H9 (cell line): ENCODE data around the gene UBE3C. TPM values are rescaled to one million over a fixed set of nuclear protein-coding genes. Genes with fewer than 3 reads are reported as not detected.

ENCODE experiments used
- DNase-seq: peaks from one replicate; pipeline ENCODE4 v3.0.0-alpha.2; 2017
- H2AFZ ChIP-seq: one replicate; pipeline ENCODE4 v1.6.1; 2013; ENCODE audit warnings: mild to moderate bottlenecking, low read length, control low read depth, moderate library complexity
- H2AK5ac ChIP-seq: 2 replicates; pipeline ENCODE4 v1.6.1; 2013; ENCODE audit warnings: low read length, control low read depth, mixed read lengths; ENCODE audit not compliant: insufficient read length
- H2BK120ac ChIP-seq: one replicate; pipeline ENCODE4 v1.6.1; 2013; ENCODE audit warnings: low read depth, mild to moderate bottlenecking, low read length, control low read depth, inconsistent platforms; ENCODE audit not compliant: poor library complexity, severe bottlenecking
- H2BK12ac ChIP-seq: 2 replicates; pipeline ENCODE4 v1.6.1; 2013; ENCODE audit warnings: low read length, control low read depth, mixed read lengths, low read depth; ENCODE audit not compliant: insufficient read length
- H2BK15ac ChIP-seq: 2 replicates; pipeline ENCODE4 v1.6.1; 2013; ENCODE audit warnings: low read depth, low read length, control low read depth
- H2BK20ac ChIP-seq: one replicate; pipeline ENCODE4 v1.6.1; 2013; ENCODE audit warnings: low read depth, mild to moderate bottlenecking, low read length, control low read depth, inconsistent platforms; ENCODE audit not compliant: poor library complexity, severe bottlenecking
- H2BK5ac ChIP-seq: 2 replicates; pipeline ENCODE4 v1.6.1; 2013; ENCODE audit warnings: low read length, control low read depth, mixed read lengths; ENCODE audit not compliant: insufficient read length
- H3K14ac ChIP-seq: 2 replicates; pipeline ENCODE4 v1.6.1; 2013; ENCODE audit warnings: low read length, control low read depth; ENCODE audit not compliant: insufficient read depth
- H3K18ac ChIP-seq: 2 replicates; pipeline ENCODE4 v1.6.1; 2013; ENCODE audit warnings: low read depth, mild to moderate bottlenecking, mixed read lengths, low read length, control low read depth; ENCODE audit not compliant: insufficient read length
- H3K23ac ChIP-seq: 2 replicates; pipeline ENCODE4 v1.6.1; 2013; ENCODE audit warnings: low read length, control low read depth, mixed read lengths, low read depth; ENCODE audit not compliant: insufficient read length
- H3K23me2 ChIP-seq: 2 replicates; pipeline ENCODE4 v1.6.1; 2013; ENCODE audit warnings: low read depth, mild to moderate bottlenecking, mixed read lengths, low read length, control low read depth; ENCODE audit not compliant: insufficient read length, poor library complexity, severe bottlenecking
- H3K27ac ChIP-seq: 2 replicates; pipeline ENCODE4 v1.5.1; 2013; ENCODE audit warnings: low read length, control low read depth, mixed read lengths, low read depth; ENCODE audit not compliant: insufficient read length
- H3K27me3 ChIP-seq: 2 replicates; pipeline ENCODE4 v1.6.1; 2013; ENCODE audit warnings: low read length, control low read depth, inconsistent platforms; ENCODE audit not compliant: insufficient read depth
- H3K4ac ChIP-seq: 2 replicates; pipeline ENCODE4 v1.6.1; 2013; ENCODE audit warnings: low read depth, mild to moderate bottlenecking, control low read depth, inconsistent platforms, low read length, moderate library complexity
- H3K4me1 ChIP-seq: 2 replicates; pipeline ENCODE4 v1.6.1; 2013; ENCODE audit warnings: low read length, control low read depth, inconsistent platforms; ENCODE audit not compliant: insufficient read depth
- H3K4me2 ChIP-seq: 2 replicates; pipeline ENCODE4 v1.6.1; 2013; ENCODE audit warnings: low read length, control low read depth, mixed read lengths; ENCODE audit not compliant: insufficient read length, insufficient read depth
- H3K56ac ChIP-seq: 2 replicates; pipeline ENCODE4 v1.6.1; 2013; ENCODE audit warnings: low read depth, mild to moderate bottlenecking, mixed read lengths, low read length, control low read depth; ENCODE audit not compliant: insufficient read length
- H3K79me1 ChIP-seq: 2 replicates; pipeline ENCODE4 v1.6.1; 2013; ENCODE audit warnings: low read depth, mild to moderate bottlenecking, moderate library complexity, low read length, control low read depth, inconsistent platforms; ENCODE audit not compliant: insufficient read depth, poor library complexity, severe bottlenecking
- H3K79me2 ChIP-seq: 2 replicates; pipeline ENCODE4 v1.6.1; 2013; ENCODE audit warnings: low read length, control low read depth, inconsistent platforms; ENCODE audit not compliant: insufficient read depth
- H3K9ac ChIP-seq: 2 replicates; pipeline ENCODE4 v1.6.1; 2013; ENCODE audit warnings: low read length, control low read depth, mixed read lengths; ENCODE audit not compliant: insufficient read length; ENCODE audit errors: extremely low read depth
- H3K9me3 ChIP-seq: one replicate; pipeline ENCODE4 v1.6.1; 2013; ENCODE audit warnings: low read depth, low read length, inconsistent platforms; ENCODE audit not compliant: control insufficient read depth
- H3T11ph ChIP-seq: one replicate; pipeline ENCODE4 v1.6.1; 2013; ENCODE audit warnings: mild to moderate bottlenecking, low read length, control low read depth, inconsistent platforms
- H4K20me1 ChIP-seq: one replicate; pipeline ENCODE4 v1.6.1; 2013; ENCODE audit not compliant: control insufficient read depth, insufficient read length, insufficient read depth
- H4K5ac ChIP-seq: 2 replicates; pipeline ENCODE4 v1.6.1; 2013; ENCODE audit warnings: low read depth, mild to moderate bottlenecking, mixed read lengths, low read length, control low read depth; ENCODE audit not compliant: insufficient read length
- H4K8ac ChIP-seq: replicated peaks from 2 replicates; pipeline ENCODE4 v1.6.1; 2013; ENCODE audit warnings: low read length, control low read depth, mixed read lengths, low read depth; ENCODE audit not compliant: insufficient read length
- H4K91ac ChIP-seq: 2 replicates; pipeline ENCODE4 v1.6.1; 2013; ENCODE audit warnings: low read depth, mild to moderate bottlenecking, moderate library complexity, mixed read lengths, low read length, control low read depth; ENCODE audit not compliant: insufficient read length
- H3K27ac Mint-ChIP-seq, 3 experiments: 2 replicates in 2 of 3; 3 replicates in 1 of 3; pipeline ENCODE4 v1.8.0; 2020 to 2021; ENCODE audit warnings: mixed read lengths in 3 of 3, mild to moderate bottlenecking in 1 of 3, moderate library complexity in 1 of 3
- H3K27me3 Mint-ChIP-seq: 2 replicates; pipeline ENCODE4 v1.8.0; 2021; ENCODE audit warnings: low read depth, mild to moderate bottlenecking, moderate library complexity, mixed read lengths
- H3K36me3 Mint-ChIP-seq, 3 experiments: 2 replicates in 2 of 3; 3 replicates in 1 of 3; pipeline ENCODE4 v1.8.0; 2020 to 2021; ENCODE audit warnings: low read depth in 3 of 3, mixed read lengths in 3 of 3; ENCODE audit not compliant: insufficient read depth in 1 of 3
- H3K4me1 Mint-ChIP-seq, 2 experiments: 2 replicates each; pipeline ENCODE4 v1.8.0; 2020; ENCODE audit warnings: mixed read lengths in 2 of 2
- H3K4me3 Mint-ChIP-seq, 2 experiments: 2 replicates in 1 of 2; 3 replicates in 1 of 2; pipeline ENCODE4 v1.8.0; 2020 to 2021; ENCODE audit warnings: mild to moderate bottlenecking in 2 of 2, mixed read lengths in 2 of 2, moderate library complexity in 1 of 2
- H3K9me3 Mint-ChIP-seq, 2 experiments: 2 replicates in 1 of 2; 3 replicates in 1 of 2; pipeline ENCODE4 v1.8.0; 2020; ENCODE audit warnings: mild to moderate bottlenecking in 2 of 2, mixed read lengths in 2 of 2, moderate library complexity in 1 of 2
- CTCF ChIP-seq: fragments of 200-600 bp; sonication (generic); conservative IDR thresholded peaks from 3 replicates; pipeline ENCODE4 v1.8.0; 2021; ENCODE audit warnings: antibody characterized with exemption, mild to moderate bottlenecking
- WGBS: extraction: QIAGEN DNeasy Blood & Tissue Kit; methylation state at CpG from one replicate; pipeline ENCODE4 v1.1.7; 2013; ENCODE audit warnings: missing lambda C conversion rate, low lambda C conversion rate, mixed read lengths; ENCODE audit not compliant: insufficient read length; ENCODE audit errors: extremely low coverage; 5-methylcytosine and 5-hydroxymethylcytosine counted together
- total RNA-seq: library from RNA; stranded (reverse); gene quantifications from 2 replicates; pipeline ENCODE4 v1.2.1, GENCODE V29; 2021

Gene UBE3C
- total RNA-seq, 1 experiment from 2014 or later: 63.3 TPM

GRCh38 chr7:157306846-157307838 is 168.4 kb downstream of the UBE3C start:
- Mint-ChIP-seq H3K27me3 (0 out of 2 replicates have a peak, but pooled peaks cover 1% of the 10 kb centered on the region), H3K4me1 (peaks cover 44 to 49% of the 10 kb centered on the region in 2 experiments), H3K27ac (peak overlapping the region; percentile 86 to 95 (median 92)), H3K9me3 (peaks cover 0 to 2% of the 10 kb centered on the region in 2 experiments; a peak in 2 of 5 replicates), H3K4me3 (peak overlapping the region; percentile 25 to 62; a peak in 4 of 5 replicates), H3K36me3 (no peaks in the 10 kb centered on the region)
- peak overlapping the region; percentile 68 for H3K4me2 ChIP-seq
- H2BK15ac ChIP-seq: no peak overlapping the region; the same call in 1 of the 2 replicates
- H2BK20ac ChIP-seq: no peak overlapping the region
- H3K79me2 ChIP-seq: no peaks in the 10 kb centered on the region; the same call in 1 of the 2 replicates
- peaks cover 14% of the 10 kb centered on the region for H3K4me1 ChIP-seq
- no peak overlapping the region for H4K91ac ChIP-seq
- H3K4ac ChIP-seq: no peak overlapping the region; the same call in 1 of the 2 replicates
- H2AFZ ChIP-seq: no peak overlapping the region
- no peaks in the 10 kb centered on the region for H4K20me1 ChIP-seq
- no peaks in the 10 kb centered on the region for H3K9me3 ChIP-seq
- peak overlapping the region; percentile 75 for H2BK5ac ChIP-seq
- H3K79me1 ChIP-seq: no peaks in the 10 kb centered on the region
- H3K27me3 ChIP-seq: no peaks in the 10 kb centered on the region
- no peak for TF ChIP-seq CTCF
- peak overlapping the region; percentile 67 for H3K14ac ChIP-seq
- no peaks in the 10 kb centered on the region for H3K23me2 ChIP-seq
- peak overlapping the region; percentile 2 for H2BK12ac ChIP-seq
- no CpG with 5 or more reads among the region's 27 CpGs for WGBS
- peak overlapping the region; percentile 67 for H3K18ac ChIP-seq
- H4K8ac ChIP-seq: no peak overlapping the region
- DNase-seq: no peak
- H3K9ac ChIP-seq: no peak overlapping the region
- H3K56ac ChIP-seq: no peak overlapping the region
- H4K5ac ChIP-seq: no peak overlapping the region
- no peak overlapping the region for H3K23ac ChIP-seq
- H3T11ph ChIP-seq: peak overlapping the region; percentile 10
- peak overlapping the region; percentile 59 for H3K27ac ChIP-seq
- H2AK5ac ChIP-seq: peak overlapping the region; percentile 25
- H2BK120ac ChIP-seq: no peak overlapping the region
